Large intestine (tissue), 3 donors: ENCODE data around the gene CEP170B. TPM values are rescaled to one million over a fixed set of nuclear protein-coding genes. Genes with fewer than 3 reads are reported as not detected.
"Not testable (repeated sequence)": the region's sequence is repeated elsewhere in the genome, so short reads cannot be mapped to it uniquely, and the experiment has no call there.

Source experiments
- DNase-seq, 2 donors: peaks; one replicate each; pipeline versions ENCODE4 v3.0.0 to v3.0.0-alpha.2; 2013
- H3K27ac ChIP-seq: one replicate; pipeline ENCODE4 v1.5.1; 2013; ENCODE audit warnings: low read length
- H3K27me3 ChIP-seq: 2 replicates; pipeline ENCODE4 v1.6.1; 2013; ENCODE audit warnings: low read length; ENCODE audit not compliant: control insufficient read depth, insufficient read depth
- H3K36me3 ChIP-seq: 2 replicates; pipeline ENCODE4 v1.6.1; 2013; ENCODE audit warnings: low read length; ENCODE audit not compliant: control insufficient read depth, insufficient read depth
- H3K4me1 ChIP-seq: one replicate; pipeline ENCODE4 v1.6.1; 2013; ENCODE audit warnings: low read length; ENCODE audit not compliant: control insufficient read depth, insufficient read depth
- H3K4me3 ChIP-seq: one replicate; pipeline ENCODE4 v1.5.1; 2013; ENCODE audit warnings: low read length
- H3K9me3 ChIP-seq: one replicate; pipeline ENCODE4 v1.6.1; 2013; ENCODE audit warnings: mild to moderate bottlenecking, low read depth, low read length, moderate library complexity; ENCODE audit not compliant: control insufficient read depth
- WGBS: methylation state at CpG from one replicate; pipeline ENCODE4 v1.1.5; 2013; ENCODE audit warnings: low lambda C conversion rate; ENCODE audit not compliant: insufficient coverage; 5-methylcytosine and 5-hydroxymethylcytosine counted together
- polyA plus RNA-seq: library from polyadenylated mRNA; unstranded; fragments of 120-200 nt; gene quantifications from one replicate; pipeline ENCODE4 v1.2.1, GENCODE V29; 2013

CEP170B gene
- polyA plus RNA-seq, 1 donor, result 30.3 TPM

- Histone ChIP-seq H3K27me3 (peaks cover 53% of the 10 kb centered on the region), H3K36me3 (no peaks in the 10 kb centered on the region), H3K27ac (no peak overlapping the region), H3K9me3 (peaks cover 7% of the 10 kb centered on the region), H3K4me3 (no peak overlapping the region), H3K4me1 (peaks cover 6% of the 10 kb centered on the region)
- WGBS, result no CpG with 5 or more reads among the region's 27 CpGs
- DNase-seq, result no peak
These were observed 20.6 kb upstream of the CEP170B start for GRCh38 chr14:104844306-104845032.

- DNase-seq, result no peak
- peaks cover 7% of the 10 kb centered on the region for H3K9me3 ChIP-seq
- H3K27ac ChIP-seq, result no peak overlapping the region
- H3K4me1 ChIP-seq, result peaks cover 6% of the 10 kb centered on the region
- H3K27me3 ChIP-seq, result peaks cover 57% of the 10 kb centered on the region
- WGBS, result no CpG with 5 or more reads among the region's 4 CpGs
- H3K4me3 ChIP-seq, result no peak overlapping the region
- H3K36me3 ChIP-seq, result no peaks in the 10 kb centered on the region
These were observed 19.9 kb upstream of the CEP170B start for GRCh38 chr14:104845033-104845666.

GRCh38 chr14:104845834-104846441 lies 19.1 kb upstream of the CEP170B start:
- peaks cover 57% of the 10 kb centered on the region for H3K27me3 ChIP-seq

GRCh38 chr14:104852280-104852663 lies 12.8 kb upstream of the CEP170B start:
- Histone ChIP-seq H3K27ac (no peak overlapping the region), H3K27me3 (peaks cover 14% of the 10 kb centered on the region), H3K4me1 (no peaks in the 10 kb centered on the region), H3K9me3 (no peaks in the 10 kb centered on the region), H3K4me3 (no peak overlapping the region), H3K36me3 (no peaks in the 10 kb centered on the region)
- no peak for DNase-seq
- 60% methylated on average over 2 of the region's 8 CpGs for WGBS

More at GRCh38 chr14:104845834-104846441, 19.1 kb upstream of the CEP170B start:
- peaks cover 7% of the 10 kb centered on the region for H3K9me3 ChIP-seq
- H3K4me1 ChIP-seq, result peaks cover 6% of the 10 kb centered on the region
- no peak overlapping the region for H3K27ac ChIP-seq
- no peak for DNase-seq
- no peaks in the 10 kb centered on the region for H3K36me3 ChIP-seq
- no peak overlapping the region for H3K4me3 ChIP-seq
- no CpG with 5 or more reads among the region's 3 CpGs for WGBS

GRCh38 chr14:104855532-104856090 lies 9.5 kb upstream of the CEP170B start:
- peaks cover 10% of the 10 kb centered on the region for H3K27me3 ChIP-seq
- no peak overlapping the region for H3K27ac ChIP-seq
- H3K4me1 ChIP-seq, result no peaks in the 10 kb centered on the region
- no peak overlapping the region for H3K4me3 ChIP-seq
- no peak for DNase-seq
- H3K36me3 ChIP-seq, result no peaks in the 10 kb centered on the region
- H3K9me3 ChIP-seq, result peaks cover 3% of the 10 kb centered on the region
- WGBS, result no CpG with 5 or more reads among the region's 12 CpGs

GRCh38 chr14:104856157-104856868 lies 8.8 kb upstream of the CEP170B start:
- H3K9me3 ChIP-seq, result peaks cover 3% of the 10 kb centered on the region
- WGBS, result no CpG with 5 or more reads among the region's 21 CpGs
- no peak overlapping the region for H3K4me3 ChIP-seq
- no peaks in the 10 kb centered on the region for H3K4me1 ChIP-seq
- DNase-seq, result no peak
- H3K36me3 ChIP-seq, result no peaks in the 10 kb centered on the region
- H3K27ac ChIP-seq, result no peak overlapping the region
- peaks cover 10% of the 10 kb centered on the region for H3K27me3 ChIP-seq

GRCh38 chr14:104856869-104857860 lies 7.9 kb upstream of the CEP170B start:
- DNase-seq, result no peak
- Histone ChIP-seq H3K27me3 (peaks cover 3% of the 10 kb centered on the region), H3K36me3 (no peaks in the 10 kb centered on the region), H3K4me3 (no peak overlapping the region), H3K27ac (no peak overlapping the region), H3K4me1 (peaks cover 1% of the 10 kb centered on the region), H3K9me3 (peaks cover 3% of the 10 kb centered on the region)
- WGBS, result 84% methylated on average over 5 of the region's 25 CpGs

GRCh38 chr14:104857931-104858330 lies 7.1 kb upstream of the CEP170B start:
- no CpG with 5 or more reads among the region's 6 CpGs for WGBS
- H3K4me3 ChIP-seq, H3K27ac ChIP-seq, H3K4me1 ChIP-seq, H3K9me3 ChIP-seq, H3K27me3 ChIP-seq, H3K36me3 ChIP-seq, DNase-seq: not testable (repeated sequence)

- H3K27me3 ChIP-seq, result peaks cover 7% of the 10 kb centered on the region
- no peak overlapping the region for H3K4me3 ChIP-seq
- peaks cover 14% of the 10 kb centered on the region for H3K4me1 ChIP-seq
- peaks cover 3% of the 10 kb centered on the region for H3K9me3 ChIP-seq
- WGBS, result 100% methylated on average over 5 of the region's 8 CpGs
- H3K27ac ChIP-seq, result no peak overlapping the region
- DNase-seq, result no peak
- H3K36me3 ChIP-seq, result peaks cover 5% of the 10 kb centered on the region
These were observed 6.1 kb upstream of the CEP170B start for GRCh38 chr14:104858811-104859426.
